UCSD-AML1 (cell line): ENCODE measurements around the gene CAPN1.

Source experiments
- DNase-seq: peaks from one replicate; lab custom pipeline; 2025; ENCODE audit not compliant: unreplicated experiment; lab: John Stamatoyannopoulos, UW

The CAPN1 gene

GRCh38 chr11:65189191-65189590 is 7.5 kb downstream of the CAPN1 start:
- DNase-seq, result no peak

DNA sequence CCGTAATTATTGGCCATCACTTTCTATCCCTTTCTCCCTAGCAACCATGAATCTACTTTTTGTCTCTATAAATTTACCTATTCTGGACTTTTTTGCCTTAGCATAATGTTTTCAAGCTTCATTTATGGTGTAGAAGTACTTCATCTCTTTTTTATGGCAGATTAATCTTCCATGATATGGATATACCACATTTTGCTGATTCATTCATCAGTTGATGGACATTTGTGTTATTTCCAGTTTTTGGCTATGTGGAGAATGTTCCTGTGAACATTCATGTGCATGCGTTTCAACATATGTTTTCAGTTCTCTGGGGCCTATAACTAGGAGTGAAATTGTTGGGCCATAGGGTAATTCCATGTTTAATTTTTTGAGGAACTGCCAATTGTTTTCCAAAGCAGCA is 12.8 kb downstream of the CAPN1 start:
- DNase-seq, result no peak

DNA sequence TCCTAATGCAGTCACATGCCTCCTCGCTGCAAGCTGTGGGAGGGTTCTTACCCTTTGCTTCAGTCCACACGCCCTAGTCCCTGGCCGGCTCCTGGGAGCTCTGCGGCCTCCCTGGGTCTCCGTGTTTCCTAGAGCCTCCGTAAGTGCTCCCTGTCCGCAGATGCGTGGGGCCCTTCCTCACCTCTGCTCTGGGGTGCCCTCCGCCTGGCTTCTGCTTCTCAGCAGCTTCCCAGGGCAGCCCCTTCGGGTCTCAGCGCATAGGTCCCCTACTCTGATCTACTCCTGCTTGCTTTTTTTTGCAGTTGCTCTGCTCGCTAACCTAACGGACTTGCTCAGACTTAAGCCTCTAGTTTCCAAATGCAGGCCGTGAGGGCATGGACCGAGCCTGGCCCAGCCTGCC is 22.4 kb downstream of the CAPN1 start:
- DNase-seq, result no peak

DNA sequence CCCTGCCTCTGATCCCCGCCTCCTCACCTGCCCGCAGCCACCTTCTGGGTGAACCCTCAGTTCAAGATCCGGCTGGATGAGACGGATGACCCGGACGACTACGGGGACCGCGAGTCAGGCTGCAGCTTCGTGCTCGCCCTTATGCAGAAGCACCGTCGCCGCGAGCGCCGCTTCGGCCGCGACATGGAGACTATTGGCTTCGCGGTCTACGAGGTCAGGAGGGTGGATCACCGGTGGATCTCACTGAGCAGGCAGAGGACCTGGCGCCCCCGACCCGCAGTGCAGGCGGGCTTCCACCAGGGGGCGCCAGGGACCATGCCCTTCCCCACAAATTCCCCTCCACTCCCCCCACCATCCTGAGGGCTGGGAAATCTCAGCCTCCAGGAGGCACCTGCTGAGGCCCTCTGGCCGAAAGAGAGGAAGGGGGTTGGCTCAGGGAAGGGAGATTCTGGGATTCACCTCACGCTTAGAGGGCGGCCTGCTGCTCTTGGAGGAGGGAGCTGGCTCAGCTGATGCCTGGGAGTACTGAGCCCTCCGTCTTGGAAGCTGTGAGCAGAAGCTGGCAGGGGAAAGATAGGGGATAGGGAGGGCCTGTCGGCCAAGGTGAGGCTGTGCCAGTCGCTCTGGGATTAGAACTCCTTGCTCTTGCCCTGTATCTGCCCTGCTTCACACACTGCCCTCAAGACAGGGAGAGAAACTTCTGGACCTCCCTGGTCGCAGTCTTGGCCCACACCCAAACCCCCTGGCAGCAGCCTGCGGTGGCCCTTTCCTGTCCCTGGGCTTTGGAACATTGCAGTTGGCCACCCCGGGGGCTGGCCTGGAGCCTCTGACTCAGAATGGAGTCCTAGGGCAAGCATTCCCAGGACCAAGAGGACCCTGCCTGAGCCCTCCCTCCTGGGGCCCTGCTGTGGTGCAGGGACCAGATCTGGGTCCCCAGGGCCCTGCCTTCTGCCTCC is 23.2 kb downstream of the CAPN1 start:
- DNase-seq, result peak; percentile 57

- DNase-seq, result no peak
Measured at GRCh38 chr11:65205602-65205967, 23.9 kb downstream of the CAPN1 start.

- DNase-seq, result no peak
Measured at GRCh38 chr11:65206441-65206841, 24.7 kb downstream of the CAPN1 start.

DNA sequence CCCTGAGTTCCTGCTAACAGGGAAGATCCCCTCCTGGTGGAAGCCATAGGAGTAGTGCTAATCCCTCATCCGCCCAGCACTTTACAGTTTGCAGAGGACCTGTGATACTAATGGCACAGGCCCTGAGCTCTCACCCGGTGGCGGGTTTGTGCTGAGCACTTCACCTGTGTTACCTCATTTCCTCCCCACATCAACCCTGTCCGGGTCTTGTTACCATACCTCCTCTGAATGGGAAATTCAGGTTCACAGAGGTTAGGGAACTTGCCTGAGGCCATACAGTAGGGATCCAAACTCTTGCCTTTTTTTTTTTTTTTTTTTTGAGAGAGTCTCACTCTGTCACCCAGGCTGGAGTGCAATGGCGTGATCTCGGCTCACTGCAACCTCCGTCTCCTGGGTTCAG is 25.2 kb downstream of the CAPN1 start:
- DNase-seq, result no peak

DNA sequence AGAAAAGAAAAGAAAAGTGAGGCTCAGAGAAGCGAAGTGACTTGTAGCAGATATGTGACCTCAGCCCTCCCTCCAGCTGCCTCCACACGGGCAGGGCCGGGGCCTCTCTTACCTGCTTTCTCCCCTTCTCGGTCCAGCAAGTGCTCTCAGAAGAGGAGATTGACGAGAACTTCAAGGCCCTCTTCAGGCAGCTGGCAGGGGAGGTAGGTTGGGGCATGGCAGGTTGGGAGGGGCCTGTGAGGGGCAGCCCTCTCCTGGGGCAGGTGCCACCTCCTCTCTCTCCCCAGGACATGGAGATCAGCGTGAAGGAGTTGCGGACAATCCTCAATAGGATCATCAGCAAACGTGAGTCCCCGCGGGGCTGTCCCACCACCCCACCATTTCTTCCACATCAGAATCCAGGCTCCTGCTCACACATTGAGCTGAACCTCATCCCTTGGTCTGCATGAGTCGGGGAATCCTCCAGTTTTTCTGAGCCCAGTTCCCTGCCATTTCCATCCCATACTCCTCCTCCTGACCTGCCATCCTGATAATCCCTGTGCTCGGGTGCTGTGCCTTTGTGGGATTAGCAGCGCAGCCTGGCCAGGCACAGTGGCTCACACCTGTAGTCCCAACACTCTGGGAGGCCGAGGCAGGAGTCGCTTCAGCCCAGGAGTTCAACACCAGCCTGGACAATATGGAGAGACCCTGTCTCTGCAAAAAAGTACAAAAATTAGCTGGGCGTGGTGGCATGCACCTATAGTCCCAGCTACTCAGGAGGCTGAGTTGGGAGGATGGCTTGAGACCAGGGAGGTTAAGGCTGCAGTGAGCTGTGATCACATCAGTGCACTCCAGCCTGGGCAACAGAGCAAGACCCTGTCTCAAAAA is 26.4 kb downstream of the CAPN1 start:
- DNase-seq, result no peak

DNA sequence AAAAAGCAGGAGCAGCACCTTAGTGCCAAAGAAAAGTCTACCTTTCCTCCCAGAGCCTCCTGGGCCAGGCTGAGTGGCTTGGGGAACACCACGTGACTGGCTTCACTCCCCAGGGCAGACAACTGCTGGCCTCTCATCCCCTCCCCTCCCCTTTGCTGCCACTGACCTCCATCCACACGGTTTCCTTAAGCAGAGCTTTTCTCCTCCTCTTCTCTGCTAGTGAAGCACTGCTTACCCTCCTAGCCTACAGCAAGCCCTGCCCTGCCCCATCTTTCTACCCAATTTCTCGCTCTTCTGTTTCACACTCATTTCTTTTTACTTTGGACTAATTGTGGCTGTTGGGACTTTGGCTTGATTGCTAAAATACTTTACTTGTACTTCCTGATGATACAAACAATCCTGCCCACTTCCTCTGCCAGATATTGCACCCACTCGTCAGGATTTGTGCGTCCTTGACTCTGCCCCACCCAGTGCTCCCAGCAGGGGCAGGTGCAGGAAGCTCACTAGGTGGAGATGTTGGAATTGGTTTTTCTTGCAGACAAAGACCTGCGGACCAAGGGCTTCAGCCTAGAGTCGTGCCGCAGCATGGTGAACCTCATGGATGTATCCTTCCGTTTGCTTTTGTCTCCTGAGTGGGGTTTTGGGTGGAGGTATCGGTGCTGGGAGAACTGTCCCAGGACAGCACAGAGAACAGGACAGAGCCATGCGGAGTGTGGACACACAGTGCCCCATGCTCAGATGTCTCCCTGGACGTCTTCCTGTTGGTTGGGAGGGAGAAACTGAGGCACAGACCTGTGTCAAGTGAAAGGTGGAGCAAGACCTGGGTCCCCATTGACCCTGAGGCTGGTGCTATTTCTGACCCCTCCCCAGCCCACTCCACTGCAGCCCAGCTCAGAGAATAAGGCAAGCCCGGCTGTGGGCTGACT is 27.3 kb downstream of the CAPN1 start:
- DNase-seq, result no peak

- no peak for DNase-seq
Measured at GRCh38 chr11:65209711-65210360, 28.1 kb downstream of the CAPN1 start.

DNA sequence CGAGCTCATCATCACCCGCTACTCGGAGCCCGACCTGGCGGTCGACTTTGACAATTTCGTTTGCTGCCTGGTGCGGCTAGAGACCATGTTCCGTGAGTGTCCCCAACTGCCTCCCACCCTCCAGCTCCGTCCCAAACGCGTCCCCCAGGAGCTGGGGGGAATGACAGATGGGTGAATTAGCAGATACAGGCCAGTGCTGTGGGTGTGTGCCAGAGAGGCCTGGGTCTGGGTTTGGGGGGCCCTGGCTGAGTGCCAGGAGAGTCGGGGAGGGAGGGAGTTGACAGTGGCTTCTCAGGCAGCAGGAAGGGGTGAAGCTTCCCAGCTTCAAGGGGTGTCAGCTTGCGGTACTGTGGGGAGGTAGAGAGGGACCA is 28.6 kb downstream of the CAPN1 start:
- no peak for DNase-seq

DNA sequence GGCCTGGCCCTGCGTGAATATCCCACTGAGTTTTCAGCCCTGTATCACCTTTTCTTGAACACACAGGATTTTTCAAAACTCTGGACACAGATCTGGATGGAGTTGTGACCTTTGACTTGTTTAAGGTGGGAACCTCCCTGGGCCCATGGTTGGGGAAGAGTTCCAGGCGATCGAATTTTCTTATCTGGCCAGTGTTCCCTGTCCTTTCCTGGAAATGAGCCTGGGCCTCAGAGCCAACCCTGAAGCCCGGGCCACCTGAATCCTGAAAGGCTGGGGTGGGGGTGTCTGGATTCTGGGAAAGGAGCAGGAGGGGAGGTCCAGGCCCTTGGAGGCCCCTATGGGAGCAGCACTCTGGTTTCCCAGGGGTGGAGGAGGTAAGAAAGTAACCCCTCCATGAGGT is 29.0 kb downstream of the CAPN1 start:
- no peak for DNase-seq

DNA sequence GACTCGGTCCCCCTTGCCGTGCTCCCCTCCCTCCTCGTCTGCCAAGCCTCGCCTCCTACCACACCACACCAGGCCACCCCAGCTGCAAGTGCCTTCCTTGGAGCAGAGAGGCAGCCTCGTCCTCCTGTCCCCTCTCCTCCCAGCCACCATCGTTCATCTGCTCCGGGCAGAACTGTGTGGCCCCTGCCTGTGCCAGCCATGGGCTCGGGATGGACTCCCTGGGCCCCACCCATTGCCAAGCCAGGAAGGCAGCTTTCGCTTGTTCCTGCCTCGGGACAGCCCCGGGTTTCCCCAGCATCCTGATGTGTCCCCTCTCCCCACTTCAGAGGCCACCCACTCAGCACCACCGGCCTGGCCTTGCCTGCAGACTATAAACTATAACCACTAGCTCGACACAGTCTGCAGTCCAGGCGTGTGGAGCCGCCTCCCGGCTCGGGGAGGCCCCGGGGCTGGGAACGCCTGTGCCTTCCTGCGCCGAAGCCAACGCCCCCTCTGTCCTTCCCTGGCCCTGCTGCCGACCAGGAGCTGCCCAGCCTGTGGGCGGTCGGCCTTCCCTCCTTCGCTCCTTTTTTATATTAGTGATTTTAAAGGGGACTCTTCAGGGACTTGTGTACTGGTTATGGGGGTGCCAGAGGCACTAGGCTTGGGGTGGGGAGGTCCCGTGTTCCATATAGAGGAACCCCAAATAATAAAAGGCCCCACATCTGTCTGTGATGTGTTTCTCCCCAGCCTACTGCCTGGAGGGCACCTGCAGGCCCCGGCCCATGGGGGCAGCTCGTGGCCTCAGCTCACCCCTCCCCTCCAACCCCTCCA is 29.8 kb downstream of the CAPN1 start:
- no peak for DNase-seq

DNA sequence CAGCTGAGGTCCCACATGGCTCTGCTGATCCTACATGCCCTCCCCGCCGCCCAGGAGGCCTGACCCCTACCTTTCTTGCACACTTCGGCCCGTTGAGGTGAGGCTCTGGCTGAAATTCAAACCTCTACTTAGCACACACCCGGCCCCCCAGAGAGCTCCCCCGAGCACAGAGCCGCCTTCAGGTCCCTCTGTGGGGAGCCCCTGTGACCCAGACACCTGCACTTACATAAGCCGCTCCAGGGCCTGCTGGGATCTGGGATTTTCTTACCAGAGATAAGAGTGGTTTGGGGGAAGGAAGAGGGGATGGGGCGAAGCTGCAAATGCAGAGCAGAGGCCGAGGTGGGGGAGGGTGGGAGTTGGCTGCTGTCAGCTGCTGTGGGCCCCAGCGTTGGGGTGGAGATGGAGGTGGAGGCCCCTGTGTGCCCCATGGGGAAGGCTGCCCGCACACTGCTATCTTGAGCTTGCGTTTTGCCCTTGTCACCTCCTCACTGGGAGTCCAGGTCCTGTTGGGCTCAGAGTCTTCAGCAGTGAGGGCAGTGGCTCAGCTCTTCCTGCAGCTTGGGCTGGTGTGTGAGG is 30.6 kb downstream of the CAPN1 start:
- no peak for DNase-seq

DNA sequence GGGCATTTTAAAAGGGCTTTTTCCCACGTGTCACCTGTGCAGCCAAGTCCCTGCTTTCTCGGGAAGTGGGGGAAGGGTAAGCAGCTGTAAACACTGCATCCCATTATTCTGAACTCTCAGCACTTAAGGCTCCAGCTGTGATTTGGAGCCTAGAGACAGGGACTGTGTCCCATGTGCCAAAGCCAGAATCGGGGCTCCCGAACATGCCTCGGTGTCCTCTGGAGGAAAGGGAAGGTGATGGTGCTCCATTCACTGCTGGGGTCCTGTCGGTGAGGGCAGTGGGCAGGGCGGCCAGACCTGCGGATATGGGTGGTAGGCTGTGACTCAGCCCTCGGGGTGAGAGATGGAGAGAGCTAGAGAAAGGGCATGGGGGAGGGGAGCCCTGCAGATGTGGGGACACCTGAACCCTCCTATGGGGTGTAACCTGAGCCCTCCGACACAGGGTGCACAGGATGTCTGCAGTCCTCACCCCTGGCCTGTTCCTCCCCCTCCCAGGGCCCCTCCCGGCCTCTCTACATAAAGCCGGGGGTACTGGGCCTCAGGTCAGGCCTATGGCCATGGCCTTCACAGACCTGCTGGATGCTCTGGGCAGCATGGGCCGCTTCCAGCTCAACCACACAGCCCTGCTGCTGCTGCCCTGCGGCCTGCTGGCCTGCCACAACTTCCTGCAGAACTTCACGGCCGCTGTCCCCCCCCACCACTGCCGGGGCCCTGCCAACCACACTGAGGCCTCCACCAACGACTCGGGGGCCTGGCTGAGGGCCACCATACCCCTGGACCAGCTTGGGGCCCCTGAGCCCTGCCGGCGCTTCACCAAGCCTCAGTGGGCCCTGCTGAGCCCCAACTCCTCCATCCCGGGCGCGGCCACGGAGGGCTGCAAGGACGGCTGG is 31.8 kb downstream of the CAPN1 start:
- peak; percentile 76 for DNase-seq

DNA sequence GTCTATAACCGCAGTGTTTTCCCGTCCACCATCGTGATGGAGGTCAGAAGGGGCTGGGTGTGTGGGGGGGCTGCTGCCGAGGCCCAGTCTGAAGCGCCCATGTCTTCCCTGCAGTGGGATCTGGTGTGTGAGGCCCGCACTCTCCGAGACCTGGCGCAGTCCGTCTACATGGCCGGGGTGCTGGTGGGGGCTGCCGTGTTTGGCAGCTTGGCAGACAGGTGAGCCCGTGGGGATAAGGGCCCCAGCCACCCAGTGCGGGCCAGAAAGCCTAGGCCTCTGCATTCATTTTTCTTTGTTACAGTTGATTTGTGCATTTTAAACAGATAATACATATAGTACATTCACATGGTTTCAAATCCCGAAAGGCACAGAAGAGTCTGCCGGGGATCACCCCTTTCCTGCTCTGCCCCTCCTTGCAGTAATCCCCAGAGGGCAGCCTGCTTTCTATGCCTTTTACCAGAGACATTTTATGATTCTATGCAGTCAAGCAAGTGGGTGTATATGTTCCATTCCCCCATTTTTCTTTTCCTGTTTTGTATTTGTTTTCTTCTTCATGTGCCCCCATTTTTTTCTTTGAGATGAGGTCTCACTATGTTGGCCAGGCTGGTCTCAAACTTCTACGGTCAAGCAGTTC is 32.6 kb downstream of the CAPN1 start:
- no peak for DNase-seq

GRCh38 chr11:65215441-65216076 is 33.8 kb downstream of the CAPN1 start:
- no peak for DNase-seq
